GM20000 (cell line): ENCODE data around the gene ST7.

Experiments used
- DNase-seq: peaks from one replicate; pipeline ENCODE4 v3.0.0; 2012; ENCODE audit warnings: low spot score
- TF ChIP-seq, protein P1 (sequence below): IDR thresholded peaks from 2 replicates; pipeline ENCODE4 v1.5.1; 2012; ENCODE audit warnings: mild to moderate bottlenecking, control low read depth; ENCODE audit errors: extremely low read depth, missing control alignments

The ST7 gene

DNA sequence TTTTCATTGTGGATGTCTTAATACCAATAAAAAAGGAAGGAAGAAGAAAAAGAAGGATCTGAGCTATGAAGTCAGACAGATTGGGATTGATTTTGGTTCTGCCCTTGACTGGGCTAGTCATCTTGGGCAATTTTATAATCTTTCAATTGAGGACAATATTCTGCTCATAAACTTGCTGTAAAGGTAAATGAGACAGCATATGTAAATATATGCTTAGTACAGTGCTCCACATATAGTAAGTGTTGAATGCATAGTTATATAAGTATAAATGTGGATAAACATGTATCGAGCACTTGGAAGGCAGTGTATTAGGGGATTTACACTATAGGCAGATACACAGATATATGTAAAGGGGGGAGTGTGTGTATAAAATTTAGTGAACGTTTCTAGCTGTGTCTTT, 85.1 kb downstream of the ST7 start:
- no peak for DNase-seq
- TF ChIP-seq, protein P1, sequence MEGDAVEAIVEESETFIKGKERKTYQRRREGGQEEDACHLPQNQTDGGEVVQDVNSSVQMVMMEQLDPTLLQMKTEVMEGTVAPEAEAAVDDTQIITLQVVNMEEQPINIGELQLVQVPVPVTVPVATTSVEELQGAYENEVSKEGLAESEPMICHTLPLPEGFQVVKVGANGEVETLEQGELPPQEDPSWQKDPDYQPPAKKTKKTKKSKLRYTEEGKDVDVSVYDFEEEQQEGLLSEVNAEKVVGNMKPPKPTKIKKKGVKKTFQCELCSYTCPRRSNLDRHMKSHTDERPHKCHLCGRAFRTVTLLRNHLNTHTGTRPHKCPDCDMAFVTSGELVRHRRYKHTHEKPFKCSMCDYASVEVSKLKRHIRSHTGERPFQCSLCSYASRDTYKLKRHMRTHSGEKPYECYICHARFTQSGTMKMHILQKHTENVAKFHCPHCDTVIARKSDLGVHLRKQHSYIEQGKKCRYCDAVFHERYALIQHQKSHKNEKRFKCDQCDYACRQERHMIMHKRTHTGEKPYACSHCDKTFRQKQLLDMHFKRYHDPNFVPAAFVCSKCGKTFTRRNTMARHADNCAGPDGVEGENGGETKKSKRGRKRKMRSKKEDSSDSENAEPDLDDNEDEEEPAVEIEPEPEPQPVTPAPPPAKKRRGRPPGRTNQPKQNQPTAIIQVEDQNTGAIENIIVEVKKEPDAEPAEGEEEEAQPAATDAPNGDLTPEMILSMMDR = no peak

DNA sequence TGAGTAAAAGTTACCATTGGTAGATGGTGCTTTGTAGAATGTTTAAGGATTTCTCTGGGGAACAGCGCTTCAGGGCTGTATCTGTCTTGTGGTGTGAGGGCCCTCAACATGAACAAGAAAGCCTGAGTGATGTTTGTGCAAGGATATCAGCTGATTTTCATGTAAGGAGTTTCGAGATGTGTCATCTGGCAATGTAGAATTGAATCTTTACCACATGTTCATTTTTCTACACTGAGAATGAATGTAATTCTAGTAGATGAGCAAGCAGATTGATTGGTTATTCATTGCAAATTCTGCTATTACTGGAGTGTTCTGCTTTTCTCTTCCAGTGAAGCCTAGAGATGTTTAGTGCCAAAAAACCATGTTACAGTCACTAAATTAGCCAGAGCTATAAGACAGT, 87.7 kb downstream of the ST7 start:
- TF ChIP-seq, protein P1 = no peak
- DNase-seq = peak; percentile 47

DNA sequence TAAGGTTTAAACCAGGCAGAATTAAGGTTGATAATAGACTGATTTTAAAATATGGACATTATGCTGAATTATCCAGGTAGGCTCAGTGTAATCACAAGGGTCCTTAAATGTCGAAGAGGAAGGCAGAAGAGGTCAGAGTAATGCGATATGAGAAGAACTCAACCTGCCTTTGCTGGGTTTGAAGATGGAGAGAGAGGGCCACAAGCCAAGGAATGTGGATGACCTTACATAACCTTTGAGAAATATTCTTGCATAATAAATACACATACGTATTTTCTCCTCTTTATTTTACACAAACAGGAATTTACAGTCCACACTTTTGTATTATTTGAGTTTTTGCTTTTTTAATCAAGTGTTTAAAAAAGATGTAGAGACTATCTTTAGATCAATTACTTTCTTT, 88.5 kb downstream of the ST7 start:
- DNase-seq = no peak
- TF ChIP-seq, protein P1 = no peak

DNA sequence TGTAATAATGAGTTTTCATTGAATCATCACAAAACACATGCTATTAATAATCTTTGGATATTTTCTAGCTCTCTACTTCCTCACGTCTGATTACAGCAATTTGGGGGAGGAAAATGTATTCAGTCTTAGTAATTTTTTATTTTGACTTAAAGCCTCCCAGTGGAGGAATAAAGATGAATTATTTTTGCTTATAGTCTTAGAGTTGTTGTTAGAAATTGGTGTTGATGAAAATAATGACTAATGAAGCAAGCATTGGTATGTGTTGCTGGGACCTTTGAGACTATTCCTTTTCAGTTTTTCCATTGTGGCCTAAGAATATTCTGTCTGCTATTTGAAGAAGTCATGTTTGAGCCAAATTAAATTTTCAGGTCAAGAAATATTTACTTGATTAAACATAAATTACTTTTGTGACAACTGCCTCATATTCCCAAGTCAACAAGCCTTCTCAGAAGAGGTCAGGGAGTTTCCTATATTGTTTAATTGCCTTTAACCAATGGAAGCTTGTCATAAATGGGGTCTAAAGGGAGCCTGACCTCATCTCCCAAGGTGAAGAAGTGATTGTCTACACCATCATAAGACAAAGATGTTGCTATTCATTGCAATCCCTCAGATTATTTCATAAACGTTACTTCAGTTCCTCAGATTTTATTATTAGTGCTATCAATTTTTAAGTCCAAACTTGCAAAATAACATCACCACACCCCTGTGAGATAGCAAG, 90.0 kb downstream of the ST7 start:
- DNase-seq = no peak
- TF ChIP-seq, protein P1 = no peak

DNA sequence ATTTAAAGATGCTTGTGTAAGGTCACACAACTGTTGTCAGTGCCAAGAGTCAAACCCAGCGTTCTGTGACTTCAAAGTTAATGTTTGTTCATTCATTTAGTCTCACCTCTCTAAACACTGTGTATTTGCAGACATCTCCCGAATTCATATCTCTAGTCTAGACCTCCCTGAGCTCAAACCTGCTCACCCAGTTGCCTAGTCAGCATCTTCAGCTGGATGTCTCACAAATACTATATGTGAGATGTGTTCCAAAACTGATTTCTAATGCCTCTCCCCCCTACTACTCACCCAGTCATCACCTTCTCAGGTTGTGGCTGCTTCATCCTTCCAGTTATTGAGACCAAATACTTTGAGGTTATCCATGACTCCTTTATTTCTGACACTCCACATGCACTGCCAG, 91.4 kb downstream of the ST7 start:
- TF ChIP-seq, protein P1 = no peak

DNA sequence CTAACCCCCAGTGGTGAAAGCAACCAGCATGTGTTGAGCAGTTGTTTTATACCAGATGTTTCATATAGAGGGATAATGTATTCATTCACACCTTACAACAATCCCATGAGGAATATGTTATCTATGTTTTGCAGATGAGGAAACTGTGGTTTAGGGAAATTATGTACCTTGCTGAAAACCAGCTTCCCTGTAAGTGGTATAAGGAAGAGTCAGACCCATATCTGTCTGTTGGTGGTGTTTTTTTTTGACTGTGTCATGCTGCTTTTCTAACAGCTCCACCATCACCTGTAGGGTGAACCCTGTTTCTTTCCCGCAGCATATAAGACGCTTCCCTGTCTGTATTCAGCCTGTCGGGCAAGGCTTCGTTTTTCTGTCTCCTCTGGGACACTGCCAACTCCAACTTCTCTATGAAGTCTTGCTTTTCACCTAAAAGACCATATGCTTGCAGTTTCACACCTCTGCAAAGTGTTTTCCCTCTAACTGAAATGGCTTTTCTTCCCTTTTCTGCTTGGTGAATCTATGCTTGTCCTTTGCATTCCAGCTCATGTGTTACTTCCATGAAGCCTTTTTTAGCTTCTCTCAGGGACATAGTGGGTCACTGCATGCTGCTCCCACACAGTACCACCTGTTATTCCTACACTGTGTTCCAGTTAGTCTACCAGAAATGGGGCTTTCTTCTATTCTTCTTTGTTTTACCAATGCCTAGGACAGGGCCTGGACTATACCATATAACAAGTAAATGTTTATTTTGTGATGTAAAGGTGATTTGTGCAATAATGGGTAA, 92.8 kb downstream of the ST7 start:
- no peak for DNase-seq
- TF ChIP-seq, protein P1 = no peak

More for the DNA sequence above, 91.4 kb downstream of the ST7 start:
- no peak for DNase-seq

DNA sequence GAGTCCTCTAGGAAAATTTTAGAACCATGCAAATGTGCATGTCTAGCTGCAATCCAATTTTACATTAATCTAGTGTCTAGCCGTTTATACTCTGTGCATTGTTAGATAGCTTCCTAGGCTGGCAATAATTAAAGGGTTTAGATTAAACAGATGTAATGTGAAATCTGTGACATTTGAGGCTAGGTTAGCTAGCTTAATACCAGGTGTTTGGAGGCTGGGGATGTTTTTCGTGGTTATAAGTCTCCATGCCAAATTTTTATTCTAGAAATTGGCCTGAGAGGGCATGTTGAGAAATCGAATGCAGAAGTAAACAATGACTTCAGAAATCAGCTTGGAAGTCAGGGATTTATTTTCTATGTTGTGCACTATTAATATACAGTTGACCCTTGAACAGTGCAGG, 94.2 kb downstream of the ST7 start:
- DNase-seq = no peak

More for the DNA sequence above, 94.2 kb downstream of the ST7 start:
- TF ChIP-seq, protein P1 = no peak
